ENCODE results near the gene SLC7A9. TPM values are rescaled to one million over a fixed set of nuclear protein-coding genes. Genes with fewer than 3 reads are reported as not detected.

Gene SLC7A9
- total and polyA plus RNA-seq, 4 donors: 6.8 to 16.3 (median 9.8) TPM

DNA sequence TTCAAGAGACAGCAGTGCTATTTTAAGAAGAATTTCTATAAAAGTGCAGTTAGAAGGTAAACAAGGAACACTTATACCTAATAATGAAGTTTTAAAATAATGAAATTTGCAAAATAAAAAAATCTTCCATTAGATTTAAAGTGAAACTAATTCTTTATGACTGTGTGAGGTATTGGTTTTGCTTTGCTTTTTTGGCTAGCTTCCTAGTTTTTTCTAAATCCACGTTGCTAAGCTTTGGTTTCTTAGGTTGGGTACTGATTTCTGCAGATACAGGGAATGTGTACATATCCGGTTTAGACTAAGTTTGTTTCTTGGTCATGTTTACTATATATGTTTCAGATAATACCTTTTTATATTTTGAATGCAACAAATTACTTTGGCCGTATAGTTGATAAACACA is 59.8 kb downstream of the SLC7A9 start:
- Histone ChIP-seq H3K9ac (ENCODE audit: low read depth in 1 of 2, low read length in 2 of 2) (no peak overlapping the region), H3K4me1 (ENCODE audit: control insufficient read depth in 4 of 4, insufficient read depth in 4 of 4, low read length in 3 of 4) (no peaks in the 10 kb centered on the region), H3K27me3 (ENCODE audit: control insufficient read depth in 4 of 4, insufficient read depth in 4 of 4, low read length in 3 of 4) (no peaks in the 10 kb centered on the region), H3K9me3 (ENCODE audit: control insufficient read depth in 4 of 4, low read length in 3 of 4) (no peaks in the 10 kb centered on the region), H3K27ac (ENCODE audit: low read depth in 1 of 2, low read length in 2 of 2) (no peak overlapping the region), H3K4me3 (ENCODE audit: low read depth in 1 of 3, low read length in 3 of 3) (no peak overlapping the region), H3K36me3 (ENCODE audit: control insufficient read depth in 4 of 4, insufficient read depth in 3 of 4, low read depth in 1 of 4, low read length in 3 of 4) (no peaks in the 10 kb centered on the region)
- WGBS: 44% methylated on average over 3 of the region's 3 CpGs
- TF ChIP-seq HNF4A (conservative IDR thresholded peaks at IDR 0.05) (no peak), NR2F2 (IDR thresholded peaks at IDR 0.05) (no peak)
- TF ChIP-seq, protein P1, sequence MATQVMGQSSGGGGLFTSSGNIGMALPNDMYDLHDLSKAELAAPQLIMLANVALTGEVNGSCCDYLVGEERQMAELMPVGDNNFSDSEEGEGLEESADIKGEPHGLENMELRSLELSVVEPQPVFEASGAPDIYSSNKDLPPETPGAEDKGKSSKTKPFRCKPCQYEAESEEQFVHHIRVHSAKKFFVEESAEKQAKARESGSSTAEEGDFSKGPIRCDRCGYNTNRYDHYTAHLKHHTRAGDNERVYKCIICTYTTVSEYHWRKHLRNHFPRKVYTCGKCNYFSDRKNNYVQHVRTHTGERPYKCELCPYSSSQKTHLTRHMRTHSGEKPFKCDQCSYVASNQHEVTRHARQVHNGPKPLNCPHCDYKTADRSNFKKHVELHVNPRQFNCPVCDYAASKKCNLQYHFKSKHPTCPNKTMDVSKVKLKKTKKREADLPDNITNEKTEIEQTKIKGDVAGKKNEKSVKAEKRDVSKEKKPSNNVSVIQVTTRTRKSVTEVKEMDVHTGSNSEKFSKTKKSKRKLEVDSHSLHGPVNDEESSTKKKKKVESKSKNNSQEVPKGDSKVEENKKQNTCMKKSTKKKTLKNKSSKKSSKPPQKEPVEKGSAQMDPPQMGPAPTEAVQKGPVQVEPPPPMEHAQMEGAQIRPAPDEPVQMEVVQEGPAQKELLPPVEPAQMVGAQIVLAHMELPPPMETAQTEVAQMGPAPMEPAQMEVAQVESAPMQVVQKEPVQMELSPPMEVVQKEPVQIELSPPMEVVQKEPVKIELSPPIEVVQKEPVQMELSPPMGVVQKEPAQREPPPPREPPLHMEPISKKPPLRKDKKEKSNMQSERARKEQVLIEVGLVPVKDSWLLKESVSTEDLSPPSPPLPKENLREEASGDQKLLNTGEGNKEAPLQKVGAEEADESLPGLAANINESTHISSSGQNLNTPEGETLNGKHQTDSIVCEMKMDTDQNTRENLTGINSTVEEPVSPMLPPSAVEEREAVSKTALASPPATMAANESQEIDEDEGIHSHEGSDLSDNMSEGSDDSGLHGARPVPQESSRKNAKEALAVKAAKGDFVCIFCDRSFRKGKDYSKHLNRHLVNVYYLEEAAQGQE (IDR thresholded peaks at IDR 0.05): no peak
- DNase-seq (ENCODE audit: low spot score): no peak

DNA sequence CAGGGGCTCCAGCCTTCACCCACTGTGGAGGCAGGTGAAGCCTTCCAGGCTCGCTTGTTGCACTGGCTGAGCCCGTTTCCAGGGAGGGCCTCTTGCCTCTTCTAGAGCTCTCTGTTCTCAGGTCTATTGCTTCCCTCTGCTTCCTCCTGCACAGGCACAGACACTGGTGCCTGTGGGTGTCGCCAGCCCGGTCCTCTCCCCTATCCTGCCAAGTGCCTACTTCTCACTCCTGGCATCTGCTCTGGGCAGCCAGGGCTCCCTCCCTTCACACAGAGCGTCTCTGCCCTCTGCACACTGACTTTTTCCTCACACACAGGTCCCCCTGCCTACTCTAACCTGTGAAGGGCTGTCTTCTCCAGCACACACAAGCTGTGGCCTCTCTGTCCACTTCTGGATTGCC is 60.3 kb downstream of the SLC7A9 start:
- no peaks in the 10 kb centered on the region for H3K4me1 ChIP-seq (ENCODE audit: control insufficient read depth in 4 of 4, insufficient read depth in 4 of 4, low read length in 3 of 4)
- TF ChIP-seq JUND (IDR thresholded peaks at IDR 0.05) (no peak), NR2F2 (IDR thresholded peaks at IDR 0.05) (no peak), GABPA (IDR thresholded peaks at IDR 0.05 in 1 of 2, conservative IDR thresholded peaks at IDR 0.05 in 1 of 2) (no peak), EGR1 (IDR thresholded peaks at IDR 0.05; ENCODE audit: low read depth in 2 of 2) (no peak), RAD21 (IDR thresholded peaks at IDR 0.05) (no peak), FOXA1 (IDR thresholded peaks at IDR 0.05) (no peak), RXRA (IDR thresholded peaks at IDR 0.05) (no peak), SP1 (IDR thresholded peaks at IDR 0.05) (no peak), FOXA2 (IDR thresholded peaks at IDR 0.05) (no peak), HNF4G (IDR thresholded peaks at IDR 0.05) (no peak)
- TF ChIP-seq, protein P2, sequence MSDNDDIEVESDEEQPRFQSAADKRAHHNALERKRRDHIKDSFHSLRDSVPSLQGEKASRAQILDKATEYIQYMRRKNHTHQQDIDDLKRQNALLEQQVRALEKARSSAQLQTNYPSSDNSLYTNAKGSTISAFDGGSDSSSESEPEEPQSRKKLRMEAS (IDR thresholded peaks at IDR 0.05): no peak
- TF ChIP-seq, protein P3, sequence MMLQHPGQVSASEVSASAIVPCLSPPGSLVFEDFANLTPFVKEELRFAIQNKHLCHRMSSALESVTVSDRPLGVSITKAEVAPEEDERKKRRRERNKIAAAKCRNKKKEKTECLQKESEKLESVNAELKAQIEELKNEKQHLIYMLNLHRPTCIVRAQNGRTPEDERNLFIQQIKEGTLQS (IDR thresholded peaks at IDR 0.05): no peak
- TF ChIP-seq, protein P1 (IDR thresholded peaks at IDR 0.05): no peak
- TF ChIP-seq, protein P4, sequence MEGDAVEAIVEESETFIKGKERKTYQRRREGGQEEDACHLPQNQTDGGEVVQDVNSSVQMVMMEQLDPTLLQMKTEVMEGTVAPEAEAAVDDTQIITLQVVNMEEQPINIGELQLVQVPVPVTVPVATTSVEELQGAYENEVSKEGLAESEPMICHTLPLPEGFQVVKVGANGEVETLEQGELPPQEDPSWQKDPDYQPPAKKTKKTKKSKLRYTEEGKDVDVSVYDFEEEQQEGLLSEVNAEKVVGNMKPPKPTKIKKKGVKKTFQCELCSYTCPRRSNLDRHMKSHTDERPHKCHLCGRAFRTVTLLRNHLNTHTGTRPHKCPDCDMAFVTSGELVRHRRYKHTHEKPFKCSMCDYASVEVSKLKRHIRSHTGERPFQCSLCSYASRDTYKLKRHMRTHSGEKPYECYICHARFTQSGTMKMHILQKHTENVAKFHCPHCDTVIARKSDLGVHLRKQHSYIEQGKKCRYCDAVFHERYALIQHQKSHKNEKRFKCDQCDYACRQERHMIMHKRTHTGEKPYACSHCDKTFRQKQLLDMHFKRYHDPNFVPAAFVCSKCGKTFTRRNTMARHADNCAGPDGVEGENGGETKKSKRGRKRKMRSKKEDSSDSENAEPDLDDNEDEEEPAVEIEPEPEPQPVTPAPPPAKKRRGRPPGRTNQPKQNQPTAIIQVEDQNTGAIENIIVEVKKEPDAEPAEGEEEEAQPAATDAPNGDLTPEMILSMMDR (IDR thresholded peaks at IDR 0.05; ENCODE audit: low read depth, low read length, missing input control): no peak
- no peak overlapping the region for H3K4me3 ChIP-seq (ENCODE audit: low read depth in 1 of 3, low read length in 3 of 3)
- no peak for DNase-seq (ENCODE audit: low spot score)
- 76% methylated on average over 5 of the region's 5 CpGs for whole genome bisulfite sequencing
- no peaks in the 10 kb centered on the region for H3K9me3 ChIP-seq (ENCODE audit: control insufficient read depth in 4 of 4, low read length in 3 of 4)
- no peaks in the 10 kb centered on the region for H3K36me3 ChIP-seq (ENCODE audit: control insufficient read depth in 4 of 4, insufficient read depth in 3 of 4, low read depth in 1 of 4, low read length in 3 of 4)
- H3K9ac ChIP-seq (ENCODE audit: low read depth in 1 of 2, low read length in 2 of 2): no peak overlapping the region
- H3K27me3 ChIP-seq (ENCODE audit: control insufficient read depth in 4 of 4, insufficient read depth in 4 of 4, low read length in 3 of 4): no peaks in the 10 kb centered on the region
- no peak overlapping the region for H3K27ac ChIP-seq (ENCODE audit: low read depth in 1 of 2, low read length in 2 of 2)

Measured in liver (tissue), 9 donors.